ENCODE results near the gene DMP1.

The DMP1 gene

GRCh38 chr4:87649980-87650379, at the start of gene DMP1:
TSS of gene DMP1 (plus strand) at chr4:87650280. CDS start at chr4:87656493, 6,213 bp downstream.
- Histone ChIP-seq H3K27me3 (ENCODE audit: insufficient read depth, low read depth) (no peaks in the 10 kb centered on the region), H3K4me2 (no peak within 1 kb of the TSS), H2AFZ (ENCODE audit: low read depth) (no peak within 1 kb of the TSS), H3K4me1 (ENCODE audit: low read depth, poor library complexity, severe bottlenecking) (peaks cover 14% of the 10 kb centered on the region), H3K36me3 (ENCODE audit: insufficient read depth) (no peaks in the 10 kb centered on the region), H4K20me1 (ENCODE audit: insufficient read depth) (no peaks in the 10 kb centered on the region), H3K9ac (no peak within 1 kb of the TSS), H3K79me2 (ENCODE audit: insufficient read depth, low read depth) (no peaks in the 10 kb centered on the region), H3K27ac (no peak within 1 kb of the TSS), H3K4me3 (IDR thresholded peaks at IDR 0.05; ENCODE audit: insufficient read depth, low read depth, low read length) (no peak within 1 kb of the TSS)
- TF ChIP-seq, protein P1, sequence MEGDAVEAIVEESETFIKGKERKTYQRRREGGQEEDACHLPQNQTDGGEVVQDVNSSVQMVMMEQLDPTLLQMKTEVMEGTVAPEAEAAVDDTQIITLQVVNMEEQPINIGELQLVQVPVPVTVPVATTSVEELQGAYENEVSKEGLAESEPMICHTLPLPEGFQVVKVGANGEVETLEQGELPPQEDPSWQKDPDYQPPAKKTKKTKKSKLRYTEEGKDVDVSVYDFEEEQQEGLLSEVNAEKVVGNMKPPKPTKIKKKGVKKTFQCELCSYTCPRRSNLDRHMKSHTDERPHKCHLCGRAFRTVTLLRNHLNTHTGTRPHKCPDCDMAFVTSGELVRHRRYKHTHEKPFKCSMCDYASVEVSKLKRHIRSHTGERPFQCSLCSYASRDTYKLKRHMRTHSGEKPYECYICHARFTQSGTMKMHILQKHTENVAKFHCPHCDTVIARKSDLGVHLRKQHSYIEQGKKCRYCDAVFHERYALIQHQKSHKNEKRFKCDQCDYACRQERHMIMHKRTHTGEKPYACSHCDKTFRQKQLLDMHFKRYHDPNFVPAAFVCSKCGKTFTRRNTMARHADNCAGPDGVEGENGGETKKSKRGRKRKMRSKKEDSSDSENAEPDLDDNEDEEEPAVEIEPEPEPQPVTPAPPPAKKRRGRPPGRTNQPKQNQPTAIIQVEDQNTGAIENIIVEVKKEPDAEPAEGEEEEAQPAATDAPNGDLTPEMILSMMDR (conservative IDR thresholded peaks at IDR 0.05; ENCODE audit: low read depth, low read length): no peak

DNA sequence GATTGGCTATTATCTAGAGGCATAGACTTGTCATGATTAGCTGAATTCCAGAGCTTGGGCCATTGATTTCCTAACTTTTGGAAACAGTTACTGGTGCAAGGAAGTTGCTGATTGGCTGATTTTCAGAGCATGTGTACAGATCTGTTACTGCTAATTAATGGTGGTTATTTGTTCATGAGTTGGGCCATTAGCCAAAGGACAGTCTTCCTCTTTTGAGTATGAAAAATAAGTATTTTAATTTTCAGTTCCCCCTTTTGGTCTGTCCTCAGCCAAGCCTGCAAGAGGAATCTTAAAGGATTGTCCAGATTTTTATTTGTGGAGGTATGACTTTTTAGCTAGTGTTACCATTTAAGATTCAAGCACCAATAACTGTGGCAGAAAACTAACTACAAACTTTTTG, 48.7 kb upstream of the DMP1 start:
- H3K4me3 ChIP-seq (IDR thresholded peaks at IDR 0.05; ENCODE audit: insufficient read depth, low read depth, low read length): no peak overlapping the region
- TF ChIP-seq, protein P1 (conservative IDR thresholded peaks at IDR 0.05; ENCODE audit: low read depth, low read length): no peak
- no peak overlapping the region for H3K9ac ChIP-seq
- no peaks in the 10 kb centered on the region for H4K20me1 ChIP-seq (ENCODE audit: insufficient read depth)
- no peaks in the 10 kb centered on the region for H3K4me1 ChIP-seq (ENCODE audit: low read depth, poor library complexity, severe bottlenecking)
- H3K79me2 ChIP-seq (ENCODE audit: insufficient read depth, low read depth): no peaks in the 10 kb centered on the region
- no peak overlapping the region for H3K27ac ChIP-seq
- no peak overlapping the region for H3K4me2 ChIP-seq
- H3K36me3 ChIP-seq (ENCODE audit: insufficient read depth): no peaks in the 10 kb centered on the region
- H2AFZ ChIP-seq (ENCODE audit: low read depth): no peak overlapping the region
- 0 out of 2 replicates have a peak, but pooled peaks cover 2% of the 10 kb centered on the region for H3K27me3 ChIP-seq (ENCODE audit: insufficient read depth, low read depth)

GRCh38 chr4:87608229-87608628, 41.9 kb upstream of the DMP1 start, which contains the start of gene DSPP:
TSS of gene DSPP (plus strand) at chr4:87608529. CDS start at chr4:87610909, 2,380 bp downstream.
- Histone ChIP-seq H3K4me3 (IDR thresholded peaks at IDR 0.05; ENCODE audit: insufficient read depth, low read depth, low read length) (no peak within 1 kb of the TSS), H3K9ac (no peak within 1 kb of the TSS), H3K27me3 (ENCODE audit: insufficient read depth, low read depth) (no peaks in the 10 kb centered on the region), H3K27ac (no peak within 1 kb of the TSS), H3K4me1 (ENCODE audit: low read depth, poor library complexity, severe bottlenecking) (no peaks in the 10 kb centered on the region), H3K79me2 (ENCODE audit: insufficient read depth, low read depth) (no peaks in the 10 kb centered on the region), H3K36me3 (ENCODE audit: insufficient read depth) (no peaks in the 10 kb centered on the region), H3K4me2 (no peak within 1 kb of the TSS; the same call in 1 of the 2 replicates), H4K20me1 (ENCODE audit: insufficient read depth) (no peaks in the 10 kb centered on the region), H2AFZ (ENCODE audit: low read depth) (no peak within 1 kb of the TSS)
- TF ChIP-seq, protein P1 (conservative IDR thresholded peaks at IDR 0.05; ENCODE audit: low read depth, low read length): no peak

- no peaks in the 10 kb centered on the region for H3K79me2 ChIP-seq (ENCODE audit: insufficient read depth, low read depth)
- no peak overlapping the region for H3K4me2 ChIP-seq
- no peak overlapping the region for H3K27ac ChIP-seq
- no peaks in the 10 kb centered on the region for H4K20me1 ChIP-seq (ENCODE audit: insufficient read depth)
- no peak overlapping the region for H3K4me3 ChIP-seq (IDR thresholded peaks at IDR 0.05; ENCODE audit: insufficient read depth, low read depth, low read length)
- H2AFZ ChIP-seq (ENCODE audit: low read depth): no peak overlapping the region
- TF ChIP-seq, protein P1 (conservative IDR thresholded peaks at IDR 0.05; ENCODE audit: low read depth, low read length): no peak
- H3K9ac ChIP-seq: no peak overlapping the region
- H3K27me3 ChIP-seq (ENCODE audit: insufficient read depth, low read depth): no peaks in the 10 kb centered on the region
- no peaks in the 10 kb centered on the region for H3K4me1 ChIP-seq (ENCODE audit: low read depth, poor library complexity, severe bottlenecking)
- no peaks in the 10 kb centered on the region for H3K36me3 ChIP-seq (ENCODE audit: insufficient read depth)
Observed at GRCh38 chr4:87614292-87614890, 35.7 kb upstream of the DMP1 start.

Data from KMS-11 (cell line).